ENCODE results near the gene SMYD3.
"Not testable (repeated sequence)": the region's sequence is repeated elsewhere in the genome, so short reads cannot be mapped to it uniquely, and the experiment has no call there.

DNA sequence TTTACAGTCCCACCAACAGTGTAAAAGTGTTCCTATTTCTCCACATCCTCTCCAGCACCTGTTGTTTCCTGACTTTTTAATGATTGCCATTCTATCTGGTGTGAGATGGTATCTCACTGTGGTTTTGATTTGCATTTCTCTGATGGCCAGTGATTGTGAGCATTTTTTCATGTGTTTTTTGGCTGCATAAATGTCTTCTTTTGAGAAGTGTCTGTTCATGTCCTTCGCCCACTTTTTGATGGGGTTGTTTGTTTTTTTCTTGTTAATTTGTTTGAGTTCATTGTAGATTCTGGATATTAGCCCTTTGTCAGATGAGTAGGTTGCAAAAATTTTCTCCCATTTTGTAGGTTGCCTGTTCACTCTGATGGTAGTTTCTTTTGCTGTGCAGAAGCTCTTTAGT, 177.8 kb downstream of the SMYD3 start:
- TF ChIP-seq CTCF, POLR2A (IDR thresholded peaks at IDR 0.05): not testable (repeated sequence)

All from heart left ventricle (tissue), 13 donors.